HG03354 (cell line): ENCODE measurements around the gene RTKN2.
"Not testable (repeated sequence)": the region's sequence is repeated elsewhere in the genome, so short reads cannot be mapped to it uniquely, and the experiment has no call there.

Source experiments
- ATAC-seq: cut with Tn5 transposase; IDR thresholded peaks from one replicate; pipeline ENCODE4 v1.9.1; 2021; ENCODE audit warnings: mild to moderate bottlenecking; ENCODE audit not compliant: unreplicated experiment, poor library complexity, severe bottlenecking

RTKN2 gene

DNA sequence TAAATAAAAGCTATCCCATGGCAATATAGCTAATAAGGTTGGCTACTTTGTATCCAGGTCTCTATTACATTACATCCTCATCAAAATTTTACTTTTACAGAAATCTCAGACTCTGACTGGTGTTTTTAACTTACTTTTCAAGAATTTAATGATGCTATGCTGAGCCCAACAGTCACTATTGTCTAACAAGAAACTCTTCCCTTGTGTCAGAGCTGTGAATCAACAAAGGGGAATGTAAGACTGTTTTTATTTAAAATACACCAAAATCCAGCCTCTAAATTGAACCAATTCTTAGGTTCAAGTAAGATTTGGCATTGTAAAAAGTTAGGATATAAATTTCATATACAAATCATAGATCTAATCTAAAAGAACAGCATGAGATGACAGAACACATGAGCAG is 7.0 kb downstream of the RTKN2 start:
- no peak for ATAC-seq

DNA sequence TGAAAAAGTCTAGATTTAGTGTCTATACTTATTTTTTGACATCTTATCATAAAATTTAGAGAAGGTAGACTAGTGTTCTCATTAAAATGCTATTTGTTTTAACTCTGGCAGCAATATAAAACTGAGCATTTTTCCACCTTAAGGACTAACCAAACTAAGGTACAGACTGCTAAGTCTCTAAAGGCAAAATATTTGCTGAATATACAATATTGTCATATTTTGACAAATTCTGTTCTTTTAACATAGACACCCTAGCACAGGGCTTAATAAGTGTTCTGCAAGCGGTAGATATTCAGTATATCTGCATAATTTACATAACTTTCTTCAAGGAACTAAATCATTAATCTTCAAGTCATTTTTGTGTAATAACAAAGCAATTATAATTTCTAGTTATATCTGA is 8.6 kb downstream of the RTKN2 start:
- ATAC-seq = no peak

DNA sequence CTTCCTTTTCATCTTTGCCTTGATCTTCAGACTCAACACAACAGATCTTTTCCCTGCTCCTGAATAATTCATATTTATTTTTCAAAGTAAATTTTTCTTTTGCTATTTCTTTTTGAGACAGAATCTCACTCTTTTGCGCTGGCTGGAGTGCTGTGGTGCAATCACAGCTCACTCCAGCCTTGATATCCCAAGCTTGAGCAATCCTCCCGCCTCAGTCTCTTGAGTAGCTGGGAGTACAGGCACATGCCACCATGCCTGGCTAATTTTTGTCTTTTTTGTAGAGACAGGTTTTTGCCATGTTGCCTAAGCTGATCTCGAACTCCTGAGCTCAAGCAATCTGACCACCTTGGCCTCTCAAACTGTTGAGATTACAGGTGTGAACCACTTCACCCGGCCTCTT is 9.2 kb downstream of the RTKN2 start:
- no peak for ATAC-seq

DNA sequence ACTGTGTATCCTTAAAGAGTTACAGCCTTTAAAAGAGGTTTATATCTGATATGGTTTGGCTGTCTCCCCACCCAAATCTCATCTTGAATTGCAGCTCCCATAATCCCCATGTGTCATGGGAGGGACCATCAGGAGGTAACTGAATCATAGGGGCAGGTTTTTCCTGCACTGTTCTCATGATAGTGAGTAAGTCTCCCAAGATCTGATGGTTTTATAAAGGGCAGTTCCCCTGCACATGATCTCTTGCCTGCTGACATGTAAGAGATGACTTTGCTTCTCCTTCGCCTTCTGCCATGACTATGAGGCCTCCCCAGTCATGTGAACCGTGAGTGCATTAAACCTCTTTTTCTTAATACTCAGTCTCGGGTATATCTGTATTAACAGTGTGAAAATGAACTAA is 9.7 kb downstream of the RTKN2 start:
- ATAC-seq = no peak

DNA sequence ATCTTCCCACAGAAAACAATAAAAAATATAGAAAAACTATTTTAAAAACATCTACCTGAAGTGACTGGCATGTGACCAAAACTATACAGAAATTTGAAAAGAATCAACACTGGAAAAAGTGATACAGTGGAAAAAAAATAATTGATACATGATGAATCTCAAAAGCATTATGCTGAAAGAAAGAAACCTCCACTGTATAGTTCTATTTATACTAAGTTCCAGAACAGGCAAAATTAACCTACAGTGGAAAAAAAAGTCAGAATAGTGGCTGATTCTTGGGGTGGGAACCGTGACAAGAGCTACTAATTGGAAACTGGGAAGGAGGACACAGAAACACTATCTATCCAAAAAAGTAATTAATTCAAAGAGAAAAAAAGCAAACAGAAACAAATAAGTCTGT is 14.9 kb downstream of the RTKN2 start:
- ATAC-seq = no peak

DNA sequence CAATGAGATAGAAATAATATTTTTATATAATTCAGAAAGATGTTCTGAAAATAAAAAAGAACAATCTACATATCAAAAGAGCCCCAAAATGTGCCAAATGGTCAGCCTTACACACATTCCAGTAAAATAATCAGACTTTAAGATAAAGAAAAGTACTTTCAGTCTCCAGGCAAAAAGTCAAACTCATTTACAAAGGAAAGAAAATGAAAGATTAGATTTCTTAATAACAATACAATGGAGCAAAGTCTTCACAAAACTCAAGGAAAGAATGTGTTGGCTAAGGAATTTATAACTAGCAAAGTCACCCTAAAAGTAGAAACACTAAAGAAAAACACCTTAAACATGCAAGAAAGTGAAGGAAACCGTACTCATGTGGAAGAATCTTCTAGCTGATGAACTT is 16.6 kb downstream of the RTKN2 start:
- no peak for ATAC-seq

DNA sequence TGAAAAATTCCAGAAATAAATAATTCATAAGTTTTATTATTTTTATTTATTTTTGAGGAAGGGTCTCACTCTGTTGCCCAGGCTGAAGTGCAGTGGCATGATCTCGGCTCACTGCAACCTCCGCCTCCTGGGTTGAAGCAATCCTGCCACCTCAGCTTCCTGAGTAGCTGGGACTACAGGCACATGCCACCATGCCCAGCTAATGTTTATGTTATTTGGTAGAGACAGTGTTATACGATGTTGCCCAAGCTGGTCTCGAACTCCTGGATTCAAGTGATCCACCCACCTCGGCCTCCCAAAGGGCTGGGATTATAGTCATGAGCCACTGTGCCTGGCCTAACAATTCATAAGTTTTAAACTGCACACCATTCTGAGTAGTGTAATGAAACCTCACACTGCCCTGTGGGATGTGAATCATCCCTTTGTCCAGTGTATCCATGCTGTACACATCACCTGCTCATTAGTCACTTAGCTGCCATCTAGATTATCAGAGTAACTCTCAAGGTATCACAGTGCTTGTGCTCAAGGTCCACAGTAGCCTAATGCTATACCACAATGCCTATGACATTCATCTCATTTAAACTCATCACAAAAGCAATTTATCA is 17.9 kb downstream of the RTKN2 start:
- ATAC-seq = no peak

DNA sequence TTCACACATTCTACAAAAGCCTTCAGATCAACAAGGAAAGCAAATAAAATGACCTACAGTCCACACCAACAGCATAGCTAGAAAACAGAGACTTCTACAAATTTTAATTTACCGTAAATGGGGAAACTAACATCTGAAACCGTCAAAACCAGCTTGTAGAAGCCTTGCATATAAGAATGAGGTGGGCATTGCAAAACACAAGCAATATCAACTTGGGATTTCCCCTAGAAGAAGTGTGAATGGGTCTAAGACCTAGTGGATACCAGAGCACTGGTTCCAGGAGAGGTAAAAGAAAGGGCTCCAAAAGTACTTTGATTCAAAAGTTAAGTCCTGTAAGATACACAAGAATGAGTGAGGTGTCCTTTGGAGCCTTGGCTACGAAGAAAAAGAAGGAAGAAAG is 18.7 kb downstream of the RTKN2 start:
- no peak for ATAC-seq

DNA sequence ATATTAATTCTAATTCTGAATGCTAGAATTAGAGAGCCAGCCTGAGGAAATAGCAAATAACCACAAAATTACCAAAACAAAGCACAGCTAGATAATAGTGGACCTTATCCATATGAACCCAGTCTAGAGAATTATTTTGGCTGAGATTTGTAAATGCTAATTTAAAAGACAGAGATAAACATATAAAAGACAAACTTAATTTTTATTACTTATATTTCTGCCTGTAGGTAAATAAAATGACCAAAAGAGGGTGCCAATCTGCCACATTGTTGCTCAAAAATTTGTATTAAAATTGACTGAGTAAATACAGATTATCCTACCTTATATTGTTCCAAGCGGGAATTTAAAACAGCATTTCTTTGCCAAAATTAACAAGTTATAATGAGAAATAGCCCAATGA is 20.2 kb downstream of the RTKN2 start:
- no peak for ATAC-seq

DNA sequence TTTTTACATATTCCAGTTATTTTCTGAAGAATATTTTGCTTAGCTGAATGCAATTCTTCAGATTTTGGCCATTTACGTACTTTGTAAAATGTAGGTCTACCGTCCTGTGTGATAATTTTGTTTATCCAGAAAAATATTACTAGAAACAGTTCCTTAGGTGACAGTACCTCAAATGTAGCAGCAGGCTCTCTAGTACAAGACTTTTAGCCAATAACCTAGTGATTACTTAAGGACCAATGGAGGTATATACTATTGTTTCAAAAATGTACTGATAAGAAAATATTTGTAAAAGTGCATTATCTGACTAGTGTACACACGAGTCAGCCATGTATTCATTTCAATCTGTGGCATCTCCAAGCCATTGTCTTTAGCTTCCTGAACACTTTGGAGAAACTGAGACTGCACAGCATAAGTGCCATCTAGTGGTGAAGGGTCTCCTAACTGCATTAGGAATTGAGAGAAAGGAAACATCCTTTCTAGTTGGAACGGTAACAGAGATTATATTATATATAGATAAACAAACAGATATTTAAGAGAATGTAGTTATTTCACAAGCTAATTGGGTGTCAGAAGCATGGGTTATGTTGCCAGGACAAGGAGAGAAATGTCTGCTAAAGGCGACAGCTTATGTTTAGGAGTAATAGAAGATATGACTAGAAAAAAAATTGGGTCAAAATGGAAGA is 23.7 kb downstream of the RTKN2 start:
- peak; percentile 46 for ATAC-seq

DNA sequence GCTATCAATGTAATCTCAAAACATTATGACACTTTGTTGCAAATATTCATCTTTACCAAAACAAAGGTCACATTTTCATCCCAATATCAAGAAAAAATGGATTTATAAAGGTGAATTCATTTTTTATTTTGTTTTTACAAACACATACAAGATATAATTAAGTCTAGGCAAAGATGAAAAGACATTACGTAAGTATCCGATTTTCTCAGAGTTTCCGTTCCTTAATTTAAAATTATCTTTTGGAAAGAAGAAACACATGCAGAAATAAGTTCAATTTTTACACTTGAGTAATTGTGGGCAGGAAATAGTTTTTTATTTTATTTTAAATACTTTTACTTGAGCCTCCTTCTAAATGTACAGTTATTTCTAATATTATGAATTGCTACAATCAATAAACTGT is 24.6 kb downstream of the RTKN2 start:
- ATAC-seq = no peak

DNA sequence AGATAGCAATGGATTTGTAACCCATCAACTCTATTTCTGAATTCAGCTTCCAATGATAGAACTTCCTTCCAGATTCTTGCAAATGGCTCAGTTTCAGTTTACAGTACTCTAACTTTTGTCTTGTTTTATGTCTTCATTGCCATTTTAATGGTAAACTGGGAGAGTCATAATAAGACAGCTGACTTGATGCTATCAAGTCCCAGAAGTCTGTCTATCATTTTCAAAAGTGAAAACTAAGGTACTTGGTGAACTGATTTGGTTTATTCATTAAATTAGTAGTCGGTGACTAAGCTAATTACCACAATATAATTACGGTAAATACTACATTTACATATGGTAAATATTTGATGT is 25.0 kb downstream of the RTKN2 start:
- ATAC-seq = peak; percentile 59

DNA sequence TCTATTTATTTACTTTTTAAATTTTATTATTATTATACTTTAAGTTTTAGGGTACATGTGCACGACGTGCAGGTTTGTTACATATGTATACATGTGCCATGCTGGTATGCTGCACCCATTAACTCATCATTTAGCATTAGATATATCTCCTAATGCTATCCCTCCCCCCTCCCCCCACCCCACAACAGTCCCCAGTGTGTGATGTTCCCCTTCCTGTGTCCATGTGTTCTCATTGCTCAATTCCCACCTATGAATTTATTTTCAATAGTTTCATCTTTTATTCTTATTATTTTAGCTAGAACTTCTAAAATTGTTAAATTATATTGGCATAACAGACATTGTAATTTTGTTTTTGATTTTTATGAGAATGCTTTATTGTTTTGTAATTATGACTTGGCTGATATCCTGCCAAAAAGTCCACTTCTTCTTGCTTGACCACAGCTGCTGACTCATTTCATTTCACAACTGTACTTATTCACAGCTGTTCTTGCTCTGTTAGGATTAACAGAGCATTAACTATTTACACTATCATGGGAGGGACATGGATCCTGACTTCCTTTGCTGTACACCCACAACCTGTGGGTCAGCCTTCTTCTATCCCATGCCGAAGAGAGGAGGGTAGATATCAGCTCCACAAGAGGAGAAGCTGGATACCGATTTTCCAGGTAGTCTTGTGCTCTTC is 25.5 kb downstream of the RTKN2 start:
- ATAC-seq = peak; percentile 93

DNA sequence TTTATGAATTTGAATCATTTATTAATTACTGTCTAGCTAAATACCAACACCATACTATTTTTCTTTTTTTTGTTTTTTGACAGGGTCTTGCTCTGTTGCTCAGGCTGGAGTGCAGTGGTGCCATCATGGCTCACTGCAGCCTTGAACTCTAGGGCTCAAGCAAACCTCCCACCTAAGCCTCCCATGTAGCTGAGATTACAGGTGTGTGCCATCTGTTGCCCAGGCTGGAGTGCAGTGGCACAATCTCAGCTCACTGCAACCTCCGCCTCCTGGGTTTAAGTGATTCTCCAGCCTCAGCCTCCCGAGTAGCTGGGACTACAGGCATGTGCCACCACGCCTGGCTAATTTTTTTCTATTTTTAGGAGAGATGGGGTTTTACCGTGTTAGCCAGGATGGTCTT is 27.1 kb downstream of the RTKN2 start:
- ATAC-seq = not testable (repeated sequence)

DNA sequence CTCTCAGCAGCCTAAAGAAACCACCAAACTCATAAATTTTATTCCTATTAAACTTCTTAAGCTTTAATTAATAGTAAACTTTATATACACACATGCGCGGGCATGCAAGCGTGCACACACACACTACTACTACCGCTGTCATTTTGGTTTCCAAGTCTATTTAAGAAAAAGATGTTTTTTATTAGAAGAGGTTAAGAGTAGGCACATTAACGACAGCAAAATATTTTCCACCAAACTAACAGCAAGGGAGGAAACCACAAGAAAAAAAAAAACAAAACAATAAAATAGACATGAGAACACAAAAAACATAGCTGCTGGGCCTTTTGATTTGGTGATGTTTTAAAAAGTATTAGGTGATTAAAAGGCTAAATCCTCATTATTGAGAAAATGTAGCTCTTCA is 28.6 kb downstream of the RTKN2 start:
- no peak for ATAC-seq

DNA sequence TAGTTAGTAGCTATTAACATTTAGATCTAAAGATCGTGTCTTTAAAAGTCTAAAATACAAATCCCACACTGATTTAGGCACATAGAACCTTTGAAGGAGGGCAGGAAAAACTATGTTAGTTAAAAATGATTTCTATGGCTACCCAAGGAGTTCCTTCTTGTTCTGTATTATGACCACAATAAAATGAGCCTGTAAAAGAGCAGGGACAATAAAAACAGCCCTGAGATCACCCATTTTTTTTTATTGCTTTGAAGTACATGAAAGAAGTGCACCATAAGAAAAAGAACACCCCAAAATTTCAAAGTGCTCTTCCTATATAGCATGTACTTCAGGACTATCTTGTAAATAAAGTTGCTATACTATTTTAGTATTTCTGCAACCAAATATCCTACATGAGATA is 29.8 kb downstream of the RTKN2 start:
- no peak for ATAC-seq

DNA sequence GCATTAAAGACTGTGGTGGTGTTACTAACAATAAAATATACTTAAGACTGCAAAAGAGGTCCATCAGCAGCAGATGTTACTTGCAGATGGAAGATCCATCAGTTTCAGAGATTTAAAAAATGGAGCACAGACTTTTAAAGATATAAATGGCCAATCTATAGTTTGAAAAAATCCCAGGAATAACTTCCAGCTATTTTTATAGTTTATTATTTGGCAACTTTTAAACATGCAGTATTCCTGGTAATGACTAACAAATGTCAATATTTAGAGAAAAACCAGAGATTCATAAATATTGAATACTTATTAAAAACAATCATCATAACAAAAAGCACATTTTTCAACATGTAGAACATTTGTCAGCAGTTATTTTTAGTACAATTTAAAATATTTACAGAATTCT is 30.7 kb downstream of the RTKN2 start:
- ATAC-seq = no peak

DNA sequence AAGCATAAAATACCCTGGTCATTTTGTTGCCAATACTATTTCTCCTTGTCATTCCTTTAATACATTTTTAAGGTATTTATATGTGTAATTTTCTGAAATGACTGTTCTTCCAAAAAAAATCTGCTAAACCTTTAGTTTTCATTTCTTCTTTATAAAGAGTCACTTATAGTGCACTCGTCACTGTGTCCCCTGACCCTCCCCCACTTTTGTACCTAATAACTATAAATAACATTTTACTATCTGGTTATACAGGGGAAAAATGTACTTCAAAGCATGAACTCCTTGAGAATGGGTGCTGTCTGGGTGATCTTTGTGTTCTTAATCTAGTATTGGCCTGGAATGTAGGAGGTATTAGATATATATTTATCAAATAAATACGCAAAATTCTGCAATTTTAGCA is 31.1 kb downstream of the RTKN2 start:
- no peak for ATAC-seq

DNA sequence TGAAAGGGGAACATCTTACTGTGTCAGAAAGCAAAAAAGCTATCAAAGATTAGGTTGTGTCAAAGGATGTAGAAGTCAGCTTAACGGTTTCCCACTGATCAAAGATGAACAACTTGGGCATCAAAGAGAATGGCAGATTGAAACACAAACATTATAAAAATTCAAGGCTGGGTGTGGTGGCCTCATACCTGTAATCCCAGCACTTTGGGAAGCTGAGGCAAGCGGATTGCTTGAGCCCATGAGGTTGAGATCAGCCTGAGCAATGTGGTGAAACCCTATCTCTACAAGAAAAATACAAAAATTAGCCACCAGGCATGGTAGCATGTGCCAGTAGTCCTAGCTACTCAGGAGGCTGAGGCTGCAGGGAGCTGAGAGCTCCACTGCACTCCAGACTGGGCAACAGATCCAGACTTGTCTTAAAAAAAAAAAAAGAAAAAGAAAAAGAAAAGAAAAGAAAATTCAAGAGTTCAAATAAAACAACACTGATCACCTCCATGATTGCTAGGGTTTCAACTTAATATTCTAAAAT is 34.5 kb downstream of the RTKN2 start:
- no peak for ATAC-seq

DNA sequence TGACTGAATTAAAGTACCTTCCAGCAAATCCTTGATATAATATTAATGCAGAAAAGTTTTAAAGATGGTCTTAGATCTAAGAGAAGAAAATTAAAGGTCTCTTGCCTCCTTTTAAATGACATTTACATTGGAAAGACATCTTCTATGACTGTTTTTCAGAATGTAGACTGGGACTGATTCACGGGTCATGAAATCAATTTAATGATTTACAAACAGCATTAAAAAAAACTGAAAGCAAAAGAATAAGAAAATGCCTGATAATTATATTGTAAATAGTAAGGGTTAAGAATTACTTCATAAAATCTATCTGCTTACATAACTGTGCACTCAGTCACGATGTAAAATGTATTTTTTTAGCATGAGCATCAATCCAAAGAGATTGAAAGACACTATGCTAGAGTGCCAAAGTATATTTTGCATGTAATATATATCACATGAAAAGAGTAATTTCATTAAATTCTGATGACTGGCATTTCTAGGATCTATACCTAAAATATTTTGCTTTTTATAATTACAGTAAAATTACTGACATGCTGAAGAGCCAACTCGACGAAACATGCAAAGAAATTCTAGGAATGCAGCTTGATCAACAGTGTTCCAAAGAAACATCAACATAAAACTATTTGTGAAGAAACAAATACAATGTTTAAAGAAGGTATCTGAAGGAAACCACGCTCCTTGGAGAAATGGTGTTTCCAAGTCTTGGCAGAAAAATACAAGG is 35.1 kb downstream of the RTKN2 start:
- ATAC-seq = no peak

DNA sequence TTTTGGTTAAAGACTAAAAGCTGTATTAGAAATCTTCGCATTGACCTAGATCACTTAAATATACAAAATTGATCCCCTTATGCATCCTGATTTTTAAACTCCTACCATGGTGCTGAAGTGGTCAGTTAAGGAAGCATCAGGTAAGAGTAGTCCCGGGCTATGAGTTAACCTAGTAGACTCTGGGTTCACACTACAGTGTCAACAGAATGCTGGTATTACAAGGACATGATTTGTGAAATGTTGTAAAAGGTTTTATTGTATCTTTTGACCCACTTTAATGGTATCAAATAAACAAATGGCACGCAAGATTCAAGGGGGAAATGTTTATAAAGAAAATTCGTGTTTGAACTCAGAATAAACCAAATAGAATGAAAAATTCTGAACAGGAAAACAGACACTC is 36.8 kb downstream of the RTKN2 start:
- no peak for ATAC-seq
